HL-60/S4 treated with retinoic acid at 250 ng/mL for 4 days and 3 days (cell line): Measurements from ENCODE around the gene DERL2.

ENCODE experiments used
- in situ Hi-C: fragments of 300-500 bp; cut with MboI; formaldehyde crosslinking; loops from 2 replicates; pipeline ENCODE4 v1.7.0; 2022; ENCODE audit warnings: low sequenced_read_pairs

The DERL2 gene

DNA sequence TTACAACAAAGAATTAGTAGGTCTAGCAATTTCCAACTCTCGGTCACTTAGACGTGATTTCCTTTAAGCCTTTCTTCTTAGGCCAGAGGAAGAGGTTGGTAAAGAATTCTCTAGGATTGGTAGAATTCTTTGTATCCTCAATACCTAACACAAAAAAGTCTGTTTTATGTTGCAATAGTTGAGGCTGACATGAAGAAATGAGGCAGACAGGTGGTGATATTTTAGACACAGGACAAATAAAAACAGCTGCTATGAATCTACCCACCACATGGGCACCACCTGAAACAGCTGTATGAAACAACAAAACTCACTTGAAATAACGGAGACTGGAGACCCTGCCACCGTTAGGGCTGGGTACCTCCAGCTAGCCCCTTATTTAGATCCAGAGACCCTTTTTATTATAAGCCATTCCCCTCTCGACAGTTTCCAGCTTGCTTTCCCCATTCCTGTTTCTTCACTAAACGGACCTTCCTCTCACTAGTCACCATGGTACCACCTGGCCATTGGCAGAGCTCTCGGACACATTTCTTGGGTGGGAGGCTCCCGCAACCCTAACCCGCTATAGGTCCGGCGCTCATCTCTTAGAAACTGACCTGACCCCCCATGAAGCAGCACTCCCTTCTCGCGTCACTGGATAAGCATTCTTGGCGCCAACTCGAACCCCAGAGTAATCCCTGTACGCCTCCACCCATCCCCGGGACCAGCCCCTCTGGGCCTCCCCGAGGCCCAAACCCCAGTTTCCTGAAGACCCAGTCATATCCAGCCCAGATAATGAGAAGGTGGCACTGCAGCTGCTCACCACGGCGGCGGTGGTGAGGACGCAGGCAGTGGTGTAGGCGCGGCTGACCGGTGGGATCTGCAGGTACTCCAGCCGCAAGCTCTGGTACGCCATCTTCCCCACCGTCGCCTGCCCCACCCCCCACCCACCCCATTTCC lies at the start of gene DERL2:
Gene DERL2 (minus strand): TSS at position 909 of the 936 bp plus-strand sequence. CDS start 17 bp downstream, at position 892.
- in situ Hi-C loops, result no loop called here

DNA sequence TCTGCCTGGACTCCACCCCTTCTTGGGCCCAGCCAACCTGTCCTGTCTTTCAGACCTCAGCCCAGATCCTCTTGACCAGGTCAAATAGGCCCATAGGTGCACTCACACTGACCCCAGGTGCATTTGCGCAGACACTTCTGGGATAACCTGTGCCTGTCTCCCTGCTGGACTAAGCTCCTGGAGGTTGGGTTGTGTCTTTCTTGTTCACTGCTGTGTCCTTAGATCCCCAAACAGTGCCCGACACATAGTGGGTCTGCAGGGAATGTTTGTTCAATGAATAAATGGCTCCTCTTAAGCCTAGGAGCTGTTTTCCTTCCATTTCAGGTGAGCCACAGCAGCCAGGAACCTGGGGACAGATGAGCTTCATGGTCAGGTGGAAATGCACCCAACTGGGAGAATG lies 49.5 kb upstream of the DERL2 start:
- in situ Hi-C loops, result no loop called here

DNA sequence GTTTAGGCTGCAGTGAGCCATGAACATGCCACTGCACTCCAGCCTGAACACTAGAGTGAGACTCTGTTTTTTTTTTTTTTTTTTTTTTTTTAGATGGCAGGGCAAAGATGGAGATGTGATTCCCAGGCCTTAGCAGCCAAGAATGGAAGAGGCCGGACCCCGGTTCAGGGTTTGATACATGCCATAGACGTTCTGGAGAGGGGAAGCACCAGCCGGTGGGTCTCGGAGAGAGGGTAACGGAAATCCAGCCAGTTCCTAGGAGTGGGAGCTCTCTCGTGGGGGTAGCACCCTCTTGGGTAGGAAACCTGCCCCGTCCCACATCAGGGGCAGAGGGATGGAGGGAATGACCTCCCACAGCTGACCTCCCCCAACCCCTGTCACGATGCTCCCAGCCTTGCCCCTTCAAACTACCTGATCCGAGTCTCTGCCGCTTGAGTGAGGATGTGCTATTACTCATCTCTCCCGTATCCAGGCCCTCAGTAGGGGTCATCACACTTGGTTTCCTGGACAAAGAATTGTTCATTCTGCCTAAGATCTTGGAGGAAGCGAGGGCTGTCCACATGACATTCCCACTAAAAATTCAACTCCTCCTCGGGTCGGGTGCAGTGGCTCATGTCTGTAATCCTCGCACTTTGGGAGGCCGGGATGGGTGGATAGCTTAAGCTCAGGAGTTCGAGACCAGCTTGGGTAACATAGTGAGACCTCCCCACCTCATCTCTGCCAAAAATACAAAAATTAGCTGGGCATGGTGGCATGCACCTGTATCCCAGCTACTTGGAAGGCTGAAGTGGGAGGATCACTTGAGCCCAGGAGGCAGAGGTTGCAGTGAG lies 47.7 kb upstream of the DERL2 start:
- in situ Hi-C loops, result no loop called here

DNA sequence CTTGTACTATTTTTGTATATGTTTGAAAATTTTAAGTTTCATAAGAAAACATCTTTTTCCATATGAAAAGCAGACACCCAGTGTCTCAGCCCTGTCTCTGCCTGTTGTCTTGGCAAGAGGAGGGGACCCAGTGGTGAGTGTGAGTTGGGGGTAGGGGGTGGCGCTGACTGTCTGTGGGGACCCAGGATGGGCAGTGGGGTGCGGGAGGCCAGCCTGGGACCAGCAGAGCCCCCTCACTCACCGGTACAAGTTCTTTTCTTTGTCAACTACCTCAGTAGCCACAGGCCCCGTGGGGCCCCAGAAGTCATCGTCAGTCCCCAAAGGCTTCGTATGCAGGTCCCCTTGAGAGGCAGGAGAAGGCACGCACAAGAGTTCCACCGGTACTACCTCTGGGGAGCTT lies 46.6 kb upstream of the DERL2 start:
- in situ Hi-C loops, result no loop called here

GRCh38 chr17:5531085-5531418 lies 45.1 kb upstream of the DERL2 start:
- in situ Hi-C loops, result no loop called here

GRCh38 chr17:5530265-5531084 lies 44.5 kb upstream of the DERL2 start:
- in situ Hi-C loops, result no loop called here

- in situ Hi-C loops, result no loop called here
Observed at GRCh38 chr17:5527601-5528250, 41.7 kb upstream of the DERL2 start.

GRCh38 chr17:5526821-5527598 lies 41.0 kb upstream of the DERL2 start:
- in situ Hi-C loops, result no loop called here

GRCh38 chr17:5523249-5523648 lies 37.3 kb upstream of the DERL2 start:
- in situ Hi-C loops, result no loop called here

DNA sequence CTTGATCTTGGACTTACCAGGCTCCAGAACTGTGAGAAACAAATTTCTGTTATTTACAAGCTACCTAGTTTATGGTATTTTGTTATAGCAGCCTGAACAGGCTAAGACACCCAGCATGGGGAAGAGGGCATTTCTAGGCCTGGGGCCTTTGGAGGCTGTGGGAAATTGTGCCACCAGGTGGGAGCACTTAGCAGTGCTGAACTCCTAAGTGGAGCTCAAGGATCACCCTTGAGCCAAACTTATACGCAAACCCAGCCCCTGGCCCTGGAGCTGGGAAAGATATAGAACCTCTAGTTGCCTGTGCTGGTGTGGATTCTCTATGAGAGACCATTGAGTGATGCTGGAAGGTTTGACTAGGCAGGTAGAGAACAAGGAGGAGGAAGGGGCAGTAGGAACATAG lies 36.5 kb upstream of the DERL2 start:
- in situ Hi-C loops, result no loop called here

- in situ Hi-C loops, result no loop called here
Observed at GRCh38 chr17:5516060-5516792, 30.2 kb upstream of the DERL2 start.

DNA sequence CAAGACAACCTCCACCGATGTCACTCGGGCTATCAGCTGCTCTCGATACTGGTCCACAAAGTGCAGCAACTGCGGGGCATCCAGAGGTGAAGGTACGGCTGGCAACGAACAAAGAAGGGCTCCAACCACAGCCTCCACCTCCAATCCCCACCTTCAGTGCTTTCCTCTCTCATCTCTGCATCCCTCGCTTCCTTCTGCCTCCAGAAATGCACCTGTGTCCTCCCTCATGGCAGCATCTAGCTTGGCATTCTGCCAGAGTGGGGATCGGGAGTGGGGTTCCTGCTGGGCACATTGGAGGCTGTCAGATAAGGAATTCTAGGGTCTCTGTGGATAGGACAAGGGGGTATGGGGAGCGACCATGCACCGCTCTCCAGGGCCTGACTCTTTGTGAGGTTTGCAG lies 29.0 kb upstream of the DERL2 start:
- in situ Hi-C loops, result no loop called here

DNA sequence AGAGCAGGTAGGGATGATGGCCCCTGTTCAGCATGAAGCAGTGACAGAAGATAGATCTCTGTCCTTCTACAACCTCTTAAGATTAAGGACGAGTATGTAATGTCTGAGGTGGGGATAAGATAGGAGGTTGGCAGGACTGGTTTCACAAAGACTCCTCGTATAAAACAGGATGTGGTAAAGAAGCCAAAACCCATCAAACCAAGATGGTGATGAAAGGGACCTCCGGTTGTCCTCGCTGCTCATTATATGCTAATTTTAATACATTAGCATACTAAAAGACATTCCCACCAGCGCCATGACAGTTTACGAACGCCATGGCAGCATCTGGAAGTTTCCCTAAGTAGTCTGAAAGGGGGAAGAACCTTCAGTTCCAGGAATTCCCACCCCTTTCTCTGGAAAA lies 27.6 kb upstream of the DERL2 start:
- in situ Hi-C loops, result no loop called here

DNA sequence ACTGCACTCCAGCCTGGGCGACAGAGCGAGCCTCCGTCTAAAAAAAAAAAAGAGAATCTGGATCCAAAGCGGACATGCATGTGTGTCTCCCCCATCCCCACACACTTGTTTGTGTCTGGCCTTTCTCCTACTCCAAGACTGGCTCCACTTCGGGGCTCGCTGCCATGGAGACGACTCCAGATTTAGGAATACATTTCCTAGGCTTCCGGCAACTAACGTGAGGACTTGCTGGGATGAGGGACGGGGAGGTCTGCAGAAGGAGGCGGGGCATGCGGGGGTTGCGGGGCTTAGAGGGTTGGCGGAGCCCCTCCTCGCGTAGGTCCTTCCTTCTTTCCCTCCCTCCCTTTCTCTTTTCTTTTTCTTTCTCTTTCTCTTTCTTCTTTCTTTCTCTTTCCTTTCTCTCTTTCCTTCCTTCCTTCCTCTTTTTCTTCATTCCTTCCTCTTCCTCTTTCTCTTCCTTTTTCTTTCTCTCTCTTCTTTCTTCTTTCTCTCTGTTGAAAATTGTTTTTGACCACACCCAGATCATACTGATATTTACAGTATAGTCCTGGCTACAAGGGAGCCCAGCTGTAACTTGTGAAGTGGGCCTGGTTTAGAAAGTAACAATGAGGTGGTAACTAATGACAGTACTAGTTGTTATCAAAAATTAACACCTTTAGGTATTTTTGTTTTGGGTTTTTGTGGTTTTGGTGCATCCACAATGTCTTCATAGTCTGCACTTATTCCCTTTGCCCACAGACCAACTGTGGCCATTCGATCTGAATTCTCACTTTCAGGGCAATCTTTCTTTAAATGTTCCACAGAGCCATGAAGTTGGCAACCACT lies 25.6 kb upstream of the DERL2 start:
- in situ Hi-C loops, result no loop called here

- in situ Hi-C loops, result no loop called here
Observed at GRCh38 chr17:5510771-5511170, 24.8 kb upstream of the DERL2 start.

DNA sequence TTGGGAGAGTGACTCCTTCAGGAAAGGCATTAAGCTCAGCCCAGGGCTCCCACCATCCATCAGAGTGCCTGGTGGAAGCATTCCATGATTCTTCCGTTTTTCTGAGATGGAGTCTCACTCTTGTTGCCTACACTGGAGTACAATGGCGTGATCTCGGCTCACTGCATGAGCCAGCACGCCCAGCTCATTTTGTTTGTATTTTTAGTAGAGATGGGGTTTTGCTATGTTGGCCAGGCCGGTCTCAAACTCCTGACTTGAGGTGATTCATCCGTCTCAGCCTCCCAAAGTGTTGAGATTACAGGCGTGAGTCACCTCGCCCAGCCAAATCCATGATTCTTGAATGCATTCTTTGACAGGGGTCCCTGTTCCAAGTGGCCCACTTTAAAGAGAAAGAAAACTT lies 23.5 kb upstream of the DERL2 start:
- in situ Hi-C loops, result no loop called here

DNA sequence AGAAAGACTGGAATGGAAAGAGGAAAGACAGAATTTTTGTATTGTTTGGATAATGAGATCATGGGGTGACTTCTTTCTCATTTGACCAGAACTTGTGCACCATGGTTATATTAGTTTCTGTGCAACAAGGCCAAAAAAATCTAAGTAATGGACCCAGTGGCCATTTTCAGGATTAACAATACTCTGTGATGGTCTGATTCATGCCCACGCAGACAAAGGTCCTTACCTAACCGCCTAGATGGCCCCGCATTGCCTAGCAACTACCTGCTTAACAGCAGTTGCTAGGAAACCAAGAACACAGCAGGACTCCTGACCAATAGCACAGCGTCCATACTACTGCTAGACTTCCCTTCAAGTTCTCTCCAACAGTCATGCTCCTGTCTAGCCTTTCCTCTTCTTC lies 22.8 kb upstream of the DERL2 start:
- in situ Hi-C loops, result no loop called here

GRCh38 chr17:5506307-5506706 lies 20.3 kb upstream of the DERL2 start:
- in situ Hi-C loops, result no loop called here
